Fibroblast of peridontal ligament (primary cell): ENCODE data around the gene ACER1.
A peak's percentile ranks its signal among the peaks of the same experiment; 100 is the strongest.
"Not testable (repeated sequence)": the region's sequence is repeated elsewhere in the genome, so short reads cannot be mapped to it uniquely, and the experiment has no call there.

ENCODE experiments used
- DNase-seq: peaks from one replicate; pipeline ENCODE4 v3.0.0-alpha.2; 2010; ENCODE audit errors: extremely low read depth

ACER1 gene

GRCh38 chr19:6333439-6333838, at the start of gene ACER1:
ACER1 (minus strand) TSS chr19:6333612; CDS start chr19:6333551, 61 bp downstream.
- no peak for DNase-seq

GRCh38 chr19:6383188-6383587, 49.8 kb upstream of the ACER1 start:
- no peak for DNase-seq

- DNase-seq, result no peak
These were observed 47.8 kb upstream of the ACER1 start for GRCh38 chr19:6381030-6381750.

- no peak for DNase-seq
These were observed 46.3 kb upstream of the ACER1 start for GRCh38 chr19:6379744-6380143.

GRCh38 chr19:6378486-6378885, 45.1 kb upstream of the ACER1 start:
- no peak for DNase-seq

- DNase-seq, result peak; percentile 40
These were observed 44.6 kb upstream of the ACER1 start for GRCh38 chr19:6378041-6378440.

GRCh38 chr19:6376512-6377190, 43.2 kb upstream of the ACER1 start:
- DNase-seq, result peak; percentile 53

- DNase-seq, result no peak
These were observed 42.1 kb upstream of the ACER1 start, which contains the start of gene PSPN for GRCh38 chr19:6375411-6376010. PSPN (minus strand) TSS chr19:6375933; CDS start chr19:6375849, 84 bp downstream.

- DNase-seq, result no peak
These were observed 41.4 kb upstream of the ACER1 start for GRCh38 chr19:6374711-6375410.

- DNase-seq, result no peak
These were observed 40.8 kb upstream of the ACER1 start for GRCh38 chr19:6374161-6374709.

- DNase-seq, result no peak
These were observed 40.3 kb upstream of the ACER1 start for GRCh38 chr19:6373813-6374108.

- DNase-seq, result peak; percentile 96
These were observed 39.8 kb upstream of the ACER1 start for GRCh38 chr19:6373096-6373812.

GRCh38 chr19:6372594-6373095, 39.2 kb upstream of the ACER1 start, which contains the start of gene ALKBH7:
ALKBH7 (plus strand) TSS chr19:6372794; CDS start chr19:6372821, 27 bp downstream.
- peak; percentile 100 for DNase-seq

GRCh38 chr19:6364353-6364752, 30.9 kb upstream of the ACER1 start:
- DNase-seq, result no peak

GRCh38 chr19:6362351-6362801, 29.0 kb upstream of the ACER1 start:
- no peak for DNase-seq

GRCh38 chr19:6362027-6362350, 28.6 kb upstream of the ACER1 start:
- no peak for DNase-seq

- not testable (repeated sequence) for DNase-seq
These were observed 27.4 kb upstream of the ACER1 start for GRCh38 chr19:6360857-6361216.

GRCh38 chr19:6360445-6360844, 27.0 kb upstream of the ACER1 start:
- DNase-seq, result not testable (repeated sequence)

GRCh38 chr19:6359568-6360341, 26.3 kb upstream of the ACER1 start:
- DNase-seq, result no peak

GRCh38 chr19:6358003-6358402, 24.6 kb upstream of the ACER1 start:
- no peak for DNase-seq
